Skin epidermis (tissue), 12 donors: ENCODE data around the gene LGALS3BP.

ENCODE experiments used
- H3K27ac ChIP-seq, 21 experiments: fragments of 200-600 bp; sonication (generic) in 11 of 21; one replicate each; pipeline ENCODE4 v1.5.0; 2020; ENCODE audit warnings: mild to moderate bottlenecking in 3 of 21, inconsistent platforms in 2 of 21, moderate library complexity in 2 of 21
- H3K4me3 ChIP-seq, 7 experiments: fragments of 200-600 bp; sonication (generic) in 2 of 7; one replicate each; pipeline ENCODE4 v1.5.0; 2020; ENCODE audit warnings: inconsistent platforms in 2 of 7, mild to moderate bottlenecking in 2 of 7, moderate library complexity in 1 of 7

Gene LGALS3BP

DNA sequence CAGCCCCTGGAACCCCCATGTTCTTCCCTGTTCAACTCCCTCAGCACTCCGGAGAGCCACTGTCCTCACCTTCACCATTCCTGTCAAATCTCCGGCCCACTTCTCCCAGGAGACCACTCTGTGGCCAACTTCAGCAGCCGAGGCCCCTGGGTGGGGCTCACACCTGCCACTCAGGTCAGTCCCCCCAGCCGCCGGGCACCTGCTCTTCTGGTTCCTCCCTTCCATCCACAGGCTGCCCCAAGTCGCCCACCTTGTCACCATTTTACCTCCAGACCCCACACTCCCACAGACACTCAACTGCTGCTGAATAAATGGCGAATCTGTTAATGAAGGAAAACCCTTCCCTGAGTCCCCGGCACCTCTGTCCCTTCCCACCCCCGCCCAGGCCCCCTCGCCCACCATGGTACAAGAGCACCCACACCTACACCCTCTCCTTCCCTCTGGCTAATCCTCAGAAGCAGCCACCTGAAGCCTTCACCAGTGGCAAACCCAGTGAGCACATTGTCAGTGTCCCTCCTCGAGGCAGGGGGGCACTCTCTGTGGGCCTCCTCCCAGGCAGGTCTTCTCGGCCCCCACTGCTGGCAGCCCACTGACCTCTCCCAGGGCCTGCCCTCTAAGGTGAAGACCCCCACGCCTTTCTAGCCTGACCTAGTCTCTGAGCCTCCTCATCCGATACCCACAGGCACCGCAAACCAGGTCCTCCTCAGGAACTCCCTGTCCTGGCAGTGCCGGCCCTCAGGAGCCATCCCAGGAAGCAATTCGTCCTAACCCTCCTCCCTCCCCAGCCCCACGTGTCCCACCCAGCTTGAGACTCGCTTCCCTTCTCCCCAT, 21.7 kb upstream of the LGALS3BP start:
- Histone ChIP-seq H3K4me3 (no peak overlapping the region), H3K27ac (no peak overlapping the region)

DNA sequence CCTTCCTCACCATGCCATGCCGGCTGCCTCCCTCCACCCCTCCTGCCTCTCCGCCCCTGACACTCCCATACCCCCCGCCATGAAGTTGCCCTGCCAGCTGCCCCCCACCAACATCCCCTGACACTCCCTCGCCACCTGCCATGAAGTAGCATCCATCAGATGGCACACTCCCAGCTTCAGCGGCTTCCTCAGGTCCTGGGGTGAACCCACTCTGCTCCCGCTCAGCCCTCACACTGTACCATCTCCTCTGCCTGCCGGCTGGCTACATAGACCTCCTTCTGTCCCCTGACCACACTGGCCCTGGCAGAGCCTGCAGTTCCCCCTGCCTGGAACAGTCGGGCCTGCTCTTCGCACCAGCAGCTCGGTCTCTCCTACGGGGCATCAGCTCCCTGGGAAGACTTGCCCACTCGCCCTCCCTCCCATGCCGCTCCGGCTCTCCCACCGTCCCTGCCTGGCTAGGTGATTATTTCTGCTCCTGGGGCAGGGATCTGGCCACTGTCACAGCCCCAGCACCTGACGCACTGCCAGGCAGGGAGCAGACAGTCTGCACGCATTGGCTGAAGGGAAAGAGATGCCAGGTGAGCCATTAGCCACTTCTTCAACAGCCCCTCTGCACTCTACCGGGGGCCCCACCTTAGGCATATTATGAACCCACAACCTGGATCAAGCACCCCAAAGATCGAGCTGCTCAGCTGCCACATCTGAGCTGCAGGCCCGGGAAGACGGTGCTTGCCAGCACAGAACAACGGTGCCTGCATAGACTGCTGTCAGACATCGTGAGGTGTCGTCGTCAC, 20.9 kb upstream of the LGALS3BP start:
- Histone ChIP-seq H3K27ac (no peak overlapping the region), H3K4me3 (no peak overlapping the region)

DNA sequence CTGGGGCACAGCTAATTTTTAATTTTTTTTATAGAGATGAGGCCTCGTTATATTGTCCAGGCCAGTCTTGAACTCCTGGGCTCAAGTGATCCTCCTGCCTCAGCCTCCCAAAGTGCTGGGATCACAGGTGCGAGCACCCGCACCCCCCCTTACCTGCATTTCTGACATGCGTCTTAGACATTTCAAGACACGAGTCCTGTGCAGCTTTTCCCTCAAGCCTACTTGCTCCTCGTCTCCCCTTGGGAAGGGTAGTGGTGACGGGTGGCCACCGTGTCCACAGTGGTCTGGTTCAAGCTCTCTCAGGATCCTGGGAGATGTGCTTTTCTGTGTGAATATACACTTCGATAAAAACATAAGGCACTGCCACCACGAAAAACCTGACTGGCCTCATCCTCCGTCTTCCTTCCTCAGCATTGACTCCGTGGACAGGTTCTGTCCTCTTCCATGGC, 20.2 kb upstream of the LGALS3BP start:
- H3K4me3 ChIP-seq, result no peak overlapping the region
- H3K27ac ChIP-seq, result no peak overlapping the region

DNA sequence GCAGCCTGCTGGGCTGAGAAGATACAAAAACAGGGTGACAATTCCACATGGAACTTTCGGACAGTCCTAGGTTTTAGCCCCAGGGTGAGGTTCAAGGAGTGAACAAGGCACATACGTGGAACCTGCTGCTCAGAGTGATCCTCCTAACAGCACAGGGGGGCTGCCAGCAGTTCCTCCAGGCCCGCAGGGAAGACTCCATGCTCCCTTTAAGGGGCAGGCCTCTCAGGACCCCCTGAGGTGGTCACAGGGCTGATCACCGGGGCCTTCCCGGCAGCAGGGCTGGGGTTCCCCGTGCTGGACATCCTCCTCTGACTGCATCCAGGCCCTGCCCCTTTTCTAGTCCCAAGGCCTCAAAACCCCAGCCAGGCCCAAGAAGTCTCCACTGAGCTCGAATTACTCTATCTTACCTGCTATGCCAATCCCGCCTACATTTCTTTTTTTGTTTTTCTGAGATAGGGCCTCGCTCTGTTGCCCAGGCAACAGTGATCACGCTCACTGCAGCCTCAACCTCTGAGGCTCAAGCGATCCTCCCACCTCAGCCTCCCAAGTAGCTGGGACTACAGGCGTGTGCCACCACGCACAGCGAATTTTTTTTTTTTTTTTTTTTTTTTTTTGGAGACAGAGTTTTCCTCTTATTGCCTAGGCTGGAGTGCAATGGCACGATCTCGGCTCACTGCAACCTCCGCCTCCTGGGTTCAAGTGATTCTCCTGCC, 19.5 kb upstream of the LGALS3BP start:
- H3K27ac ChIP-seq, result peak overlapping the region in 6 of 21 experiments; percentile 0 to 66 (median 37)

DNA sequence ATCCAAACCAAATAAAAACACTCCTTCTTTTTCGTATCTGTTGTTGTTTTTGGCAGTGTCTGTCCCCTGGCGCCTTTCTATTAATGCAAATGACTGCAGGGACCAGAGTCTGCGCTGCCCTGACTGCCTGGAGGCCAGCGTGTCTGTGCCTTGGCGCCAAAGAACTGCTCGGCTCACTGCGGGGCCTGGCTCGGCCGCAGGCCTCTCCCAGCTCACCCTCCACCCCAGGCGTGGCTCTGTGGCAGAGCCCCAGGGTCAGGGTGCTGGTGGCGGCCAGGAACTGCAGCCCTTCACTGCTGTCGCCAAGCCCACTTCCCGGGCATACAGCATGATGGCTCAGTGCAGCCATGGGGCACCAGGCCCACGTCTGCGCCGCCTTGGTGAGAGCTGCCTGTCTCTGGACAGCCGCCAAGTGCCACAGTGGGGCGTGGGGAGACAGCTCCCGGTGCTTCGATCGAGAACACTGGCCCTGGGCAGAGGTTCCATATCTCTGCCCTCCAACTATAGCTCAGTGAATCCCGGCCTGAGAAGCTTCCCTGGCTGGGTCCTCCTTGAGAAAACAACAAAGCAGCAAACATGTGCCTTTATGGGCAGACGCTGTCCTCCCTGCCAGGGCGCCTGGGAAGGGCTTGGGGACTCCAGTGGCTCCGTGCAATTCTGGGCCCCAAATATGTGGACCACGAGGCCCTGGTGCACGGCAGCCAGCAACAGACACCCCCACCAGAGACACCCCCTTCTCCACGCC, 18.8 kb upstream of the LGALS3BP start:
- Histone ChIP-seq H3K4me3 (no peak overlapping the region), H3K27ac (peak overlapping the region in 8 of 21 experiments; percentile 0 to 66 (median 18))

More for the DNA sequence above, 19.5 kb upstream of the LGALS3BP start:
- H3K4me3 ChIP-seq, result no peak overlapping the region

DNA sequence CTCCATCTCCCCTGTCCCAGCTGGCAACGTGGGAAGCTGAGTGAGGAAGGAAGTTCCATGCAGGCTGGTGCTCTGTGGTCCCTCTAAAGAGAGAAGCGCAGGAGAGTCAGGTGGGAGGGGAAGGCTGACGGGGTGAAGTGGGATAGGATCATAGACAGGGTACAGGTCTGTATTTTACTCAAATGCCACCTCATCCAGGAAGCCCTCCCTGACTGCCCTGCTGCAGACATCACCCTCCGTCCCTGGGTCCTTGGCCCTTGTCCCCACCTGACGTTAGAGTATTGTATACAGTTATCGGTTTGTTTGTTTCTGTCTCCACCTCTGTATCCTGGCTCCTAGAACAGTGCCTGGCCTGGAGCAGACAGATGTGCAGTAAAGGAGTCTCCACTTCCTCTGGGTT, 18.2 kb upstream of the LGALS3BP start:
- Histone ChIP-seq H3K4me3 (no peak overlapping the region), H3K27ac (peak overlapping the region in 3 of 21 experiments; percentile 6 to 17 (median 17))

DNA sequence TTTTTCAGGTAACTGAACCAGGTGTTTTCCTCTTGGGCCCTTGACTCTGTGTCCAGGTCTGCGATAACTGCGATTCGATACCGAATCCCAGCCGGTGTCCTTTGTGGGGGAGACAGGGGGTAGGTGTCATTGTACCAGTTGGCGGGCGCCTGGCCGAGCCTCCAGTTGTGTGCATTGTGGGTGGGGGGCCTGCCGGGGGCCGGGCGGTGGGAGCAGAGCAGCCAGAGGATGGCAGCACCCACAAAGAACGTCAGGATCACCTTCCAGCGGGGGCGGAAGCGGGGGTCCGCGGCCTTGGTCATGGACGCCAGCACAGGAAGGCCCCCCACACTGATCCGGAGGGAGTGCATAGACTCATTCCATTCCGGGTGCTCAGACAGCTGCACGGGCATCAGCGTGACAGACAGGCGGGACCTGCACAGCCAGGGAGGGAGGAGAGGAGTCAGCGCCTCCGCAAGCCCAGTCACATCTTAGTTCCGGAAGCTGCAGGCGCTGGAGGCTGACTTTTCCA, 17.6 kb upstream of the LGALS3BP start:
- H3K4me3 ChIP-seq, result no peak overlapping the region
- peak overlapping the region in 1 of 21 experiments; percentile 17 for H3K27ac ChIP-seq

DNA sequence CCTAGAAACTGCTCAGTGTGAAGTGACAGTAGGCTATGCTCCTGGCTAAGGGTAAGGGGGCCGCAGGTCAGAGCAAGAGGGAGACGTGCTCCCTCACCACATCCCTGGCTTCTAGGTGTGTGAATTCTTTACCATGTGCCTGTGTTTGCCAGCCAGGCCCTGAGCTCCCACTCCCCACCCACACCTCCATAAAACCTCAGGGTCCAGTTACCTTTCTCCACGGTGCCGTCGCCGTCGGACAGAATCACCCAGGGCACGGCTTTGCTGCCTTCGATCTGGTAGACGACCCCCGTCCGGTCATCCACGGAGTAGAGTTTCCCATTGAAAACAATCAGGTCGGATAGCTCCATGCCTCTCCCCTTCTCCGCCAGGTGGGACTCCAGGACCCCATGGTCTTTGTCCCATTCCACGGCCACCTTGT, 17.1 kb upstream of the LGALS3BP start:
- no peak overlapping the region for H3K27ac ChIP-seq
- no peak overlapping the region for H3K4me3 ChIP-seq

DNA sequence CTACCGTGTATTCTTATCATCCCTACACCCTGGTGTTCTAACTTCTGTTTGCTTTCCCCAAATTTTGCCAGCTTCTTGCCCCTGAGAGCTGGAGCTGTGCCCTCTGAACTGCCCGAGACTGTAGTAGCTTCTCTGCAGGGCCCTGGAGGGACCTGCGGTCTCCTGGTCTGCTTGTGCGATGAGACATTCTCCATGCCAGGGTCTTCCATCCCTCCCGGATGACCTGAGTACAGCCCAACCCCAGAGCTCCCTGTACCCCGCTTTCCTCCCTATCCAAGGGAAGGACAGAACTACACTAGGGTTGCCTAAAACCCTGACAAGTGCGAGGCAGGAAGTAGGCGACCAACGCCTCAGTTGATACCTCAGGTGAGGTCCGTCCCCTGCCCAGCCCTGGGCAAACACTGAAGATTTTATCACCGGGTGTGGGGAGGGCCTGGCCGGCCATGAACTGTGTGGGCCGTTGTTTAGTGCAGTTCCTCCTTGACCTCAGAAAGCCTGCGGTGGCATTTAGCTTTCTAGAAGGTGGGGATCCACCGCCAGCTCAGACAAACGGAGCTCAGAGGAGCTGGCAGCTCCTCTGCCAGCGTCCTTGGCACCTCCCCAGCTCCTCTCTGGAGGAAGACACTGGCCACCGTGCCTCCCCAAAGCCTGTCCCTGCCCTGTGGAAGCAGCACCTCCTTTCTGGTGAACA, 16.2 kb upstream of the LGALS3BP start:
- Histone ChIP-seq H3K27ac (peak overlapping the region in 1 of 21 experiments; percentile 12), H3K4me3 (no peak overlapping the region)

DNA sequence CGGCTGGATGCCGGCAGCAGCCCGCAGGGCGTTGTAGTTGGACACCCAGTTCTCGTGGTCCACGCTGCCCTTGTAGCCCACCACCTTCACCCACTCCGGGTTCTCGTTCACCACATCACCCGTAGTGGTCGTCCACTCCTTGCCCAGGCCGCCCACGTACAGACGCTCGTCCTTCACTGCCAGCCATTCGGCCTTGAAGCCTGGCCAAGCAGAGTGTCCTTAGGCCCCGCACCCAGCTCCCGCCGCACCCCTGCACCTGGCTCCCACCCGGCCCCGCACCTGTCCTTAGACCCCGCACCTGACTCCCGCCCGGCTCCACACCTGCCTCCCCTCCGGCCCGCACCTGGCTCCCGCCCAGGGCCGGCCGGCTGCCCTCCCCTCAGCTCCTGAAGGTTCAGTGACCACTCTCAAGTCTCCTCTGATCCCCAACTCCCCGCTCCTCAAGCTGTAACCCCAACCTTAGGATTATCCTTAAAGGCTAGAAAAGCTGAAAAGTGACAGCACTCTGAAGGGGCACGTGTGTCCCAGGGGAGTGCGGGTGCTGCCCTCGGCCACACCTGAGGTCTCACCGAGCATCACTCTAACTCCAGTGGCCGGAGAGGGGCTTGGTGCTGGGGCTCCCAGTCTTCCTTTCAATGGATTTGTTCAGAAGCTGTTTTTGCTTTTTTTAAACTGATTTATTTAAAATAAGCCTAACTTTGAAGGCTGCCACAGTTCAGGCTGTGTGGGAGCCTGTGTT, 15.5 kb upstream of the LGALS3BP start:
- Histone ChIP-seq H3K27ac (peak overlapping the region in 1 of 21 experiments; percentile 12), H3K4me3 (no peak overlapping the region)

DNA sequence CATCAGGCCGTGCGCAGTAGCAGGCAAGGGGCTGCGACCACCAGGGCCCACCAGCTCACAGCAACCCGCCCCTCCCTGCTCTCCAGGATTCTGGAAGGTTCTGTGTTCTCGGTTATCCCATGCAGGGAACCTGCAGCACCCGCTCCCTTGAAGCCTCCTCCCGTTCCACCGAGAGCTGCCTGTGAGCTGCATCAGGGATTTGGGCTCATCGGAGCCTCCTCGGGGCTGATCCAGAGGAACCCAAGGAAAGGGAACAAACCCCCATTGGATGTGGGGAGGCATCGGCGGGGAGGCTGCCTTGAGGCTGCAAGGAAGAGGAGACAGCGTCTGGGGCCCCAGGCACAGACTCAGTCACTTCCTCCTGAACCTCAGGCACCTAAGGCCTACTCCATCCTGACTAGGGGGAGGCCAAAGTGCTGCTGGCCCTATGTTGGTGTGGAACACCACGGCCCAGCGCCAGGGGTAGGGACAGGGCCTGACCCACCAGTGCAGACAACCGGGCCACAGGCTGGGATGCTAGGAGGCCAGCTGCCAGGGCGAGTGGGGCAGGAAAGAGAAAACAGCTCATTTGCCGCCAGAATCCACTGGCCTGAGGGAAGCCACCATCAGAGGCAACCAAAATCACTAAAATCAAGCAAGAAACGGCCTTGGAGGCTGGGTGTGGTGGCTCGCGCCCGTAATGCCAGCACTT, 14.4 kb upstream of the LGALS3BP start:
- Histone ChIP-seq H3K4me3 (no peak overlapping the region), H3K27ac (no peak overlapping the region)

DNA sequence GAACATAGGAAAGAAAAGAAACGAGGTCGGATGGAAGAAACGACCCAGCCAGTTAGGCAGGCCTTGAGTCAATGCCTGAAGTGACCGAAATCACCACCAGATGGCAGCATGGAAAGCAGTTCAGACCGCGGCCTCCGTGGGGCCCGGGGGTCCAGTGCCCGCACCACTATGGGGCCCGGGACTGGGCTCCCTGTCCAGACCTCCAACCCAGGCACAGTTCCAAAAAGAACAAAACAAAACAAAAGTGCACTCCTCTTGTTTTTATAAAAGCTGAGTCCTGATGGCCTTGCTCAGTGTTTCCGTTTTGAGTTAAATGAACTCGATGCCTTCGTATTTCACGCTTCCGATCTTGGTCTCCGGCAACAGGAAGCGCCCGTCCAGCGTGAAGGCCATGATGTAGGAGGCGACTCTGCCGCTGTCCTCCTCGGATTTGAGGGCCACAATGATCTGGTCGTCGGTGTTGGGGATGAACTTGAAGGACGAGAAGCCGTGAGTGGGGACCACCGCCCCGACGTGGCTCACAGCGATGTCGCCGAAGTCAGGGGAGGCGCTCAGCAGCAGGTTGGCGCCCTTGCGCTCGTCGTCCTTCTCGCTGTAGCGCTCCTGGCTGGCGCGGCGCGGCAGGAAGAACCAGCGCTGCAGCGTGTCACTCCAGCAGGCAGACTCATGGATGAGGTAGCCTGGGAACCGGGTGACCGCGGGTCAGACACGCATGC, 13.7 kb upstream of the LGALS3BP start:
- H3K27ac ChIP-seq, result no peak overlapping the region

DNA sequence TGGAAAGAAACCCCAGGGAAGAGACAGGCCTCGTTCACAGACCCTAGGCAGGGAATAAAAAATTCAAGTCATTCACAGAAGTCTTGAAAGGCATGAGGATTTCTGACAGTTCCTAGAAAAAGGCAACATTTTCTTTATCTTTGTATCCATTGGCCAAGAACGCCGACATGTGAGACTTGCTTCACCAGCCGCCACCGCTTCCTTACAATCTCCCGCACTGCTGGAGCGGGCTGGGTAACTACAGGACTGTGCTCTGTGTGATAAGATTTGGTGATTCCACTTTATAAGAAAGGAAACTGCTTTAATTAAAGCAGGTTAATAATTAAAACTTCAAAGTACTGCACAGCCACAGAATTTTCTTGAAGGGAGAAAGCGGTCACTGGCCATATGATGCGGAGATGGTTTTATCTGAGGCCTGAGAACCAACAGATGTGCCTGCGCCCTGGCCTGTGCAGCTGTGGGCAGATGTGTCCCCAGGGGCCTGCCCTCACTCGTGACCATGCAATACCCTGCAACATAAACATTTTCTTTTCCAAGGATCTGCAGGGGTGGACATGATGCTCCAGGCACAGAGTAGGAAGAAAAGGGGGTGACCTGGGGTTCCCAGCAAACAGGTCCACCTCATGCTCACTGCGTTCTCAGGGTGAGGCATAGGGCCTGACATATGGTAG, 13.0 kb upstream of the LGALS3BP start:
- H3K27ac ChIP-seq, result no peak overlapping the region

More for the DNA sequence above, 13.7 kb upstream of the LGALS3BP start:
- no peak overlapping the region for H3K4me3 ChIP-seq

DNA sequence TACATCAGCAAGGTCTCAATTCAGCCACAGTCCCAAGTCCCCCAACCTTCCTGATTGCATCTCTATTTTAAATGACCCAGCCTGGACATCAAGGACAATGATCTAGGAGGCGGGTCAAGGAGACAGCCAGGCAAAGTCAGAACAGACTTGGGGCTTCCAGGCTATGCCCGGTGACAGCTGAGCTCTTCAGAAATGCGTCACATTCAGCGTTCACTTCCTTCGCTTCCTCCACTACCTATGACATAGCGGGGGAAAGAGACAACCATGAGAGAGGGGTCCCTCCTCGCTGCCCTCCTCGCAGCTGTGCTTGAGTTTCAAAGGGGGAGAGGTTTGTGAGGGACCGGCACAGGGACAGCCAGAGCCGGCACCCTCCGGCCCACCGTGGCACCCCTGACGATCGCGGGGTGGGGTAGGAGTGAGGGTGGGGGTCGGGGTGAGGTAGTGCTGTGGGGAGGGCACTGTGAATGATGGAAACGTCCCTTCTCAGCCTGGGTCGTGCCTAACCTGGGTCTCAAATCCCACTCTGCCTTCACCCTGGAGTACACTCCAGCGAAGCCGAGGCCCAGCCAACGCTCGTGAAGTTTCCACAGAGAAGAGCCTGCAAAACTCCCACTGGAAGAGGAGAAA, 12.3 kb upstream of the LGALS3BP start:
- no peak overlapping the region for H3K4me3 ChIP-seq

More for the DNA sequence above, 13.0 kb upstream of the LGALS3BP start:
- no peak overlapping the region for H3K4me3 ChIP-seq

DNA sequence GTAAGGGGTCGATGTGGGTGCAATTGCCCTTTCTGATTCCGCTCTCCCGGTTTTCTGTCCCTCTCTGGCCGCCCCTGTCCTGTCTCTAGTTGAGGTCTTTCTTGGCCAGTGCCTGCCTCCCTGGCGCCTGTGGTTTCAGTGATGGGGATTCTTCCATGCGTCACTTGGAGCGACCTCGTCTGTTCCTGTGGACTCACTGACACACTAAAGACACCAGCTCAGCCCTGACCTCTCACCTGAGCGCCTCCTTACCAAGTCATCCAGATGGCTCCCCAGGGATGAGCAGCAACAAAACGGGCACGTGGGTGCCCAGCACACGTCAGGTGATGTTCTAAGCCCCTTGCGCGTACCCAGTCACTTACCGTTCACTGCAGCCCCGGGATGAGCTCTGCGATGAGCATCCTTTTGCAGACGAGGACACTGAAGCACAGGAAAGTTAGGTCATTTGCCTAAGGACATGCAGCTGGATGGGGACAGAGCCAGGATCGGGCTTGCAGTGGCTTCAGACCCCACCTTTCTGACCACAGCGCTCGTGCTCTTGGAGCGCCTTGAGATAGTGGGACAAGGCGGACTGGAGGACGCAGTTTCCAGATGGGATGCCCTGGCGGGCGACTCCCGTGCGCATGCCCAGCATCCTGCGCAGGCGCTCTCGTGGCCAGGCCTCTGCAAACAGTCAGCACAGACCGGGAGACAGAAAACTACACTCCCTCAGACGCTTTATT, 11.5 kb upstream of the LGALS3BP start:
- no peak overlapping the region for H3K4me3 ChIP-seq
- H3K27ac ChIP-seq, result no peak overlapping the region

More for the DNA sequence above, 12.3 kb upstream of the LGALS3BP start:
- no peak overlapping the region for H3K27ac ChIP-seq
